ENCODE measurements around the gene OR2A25.

- TF ChIP-seq, protein P1, sequence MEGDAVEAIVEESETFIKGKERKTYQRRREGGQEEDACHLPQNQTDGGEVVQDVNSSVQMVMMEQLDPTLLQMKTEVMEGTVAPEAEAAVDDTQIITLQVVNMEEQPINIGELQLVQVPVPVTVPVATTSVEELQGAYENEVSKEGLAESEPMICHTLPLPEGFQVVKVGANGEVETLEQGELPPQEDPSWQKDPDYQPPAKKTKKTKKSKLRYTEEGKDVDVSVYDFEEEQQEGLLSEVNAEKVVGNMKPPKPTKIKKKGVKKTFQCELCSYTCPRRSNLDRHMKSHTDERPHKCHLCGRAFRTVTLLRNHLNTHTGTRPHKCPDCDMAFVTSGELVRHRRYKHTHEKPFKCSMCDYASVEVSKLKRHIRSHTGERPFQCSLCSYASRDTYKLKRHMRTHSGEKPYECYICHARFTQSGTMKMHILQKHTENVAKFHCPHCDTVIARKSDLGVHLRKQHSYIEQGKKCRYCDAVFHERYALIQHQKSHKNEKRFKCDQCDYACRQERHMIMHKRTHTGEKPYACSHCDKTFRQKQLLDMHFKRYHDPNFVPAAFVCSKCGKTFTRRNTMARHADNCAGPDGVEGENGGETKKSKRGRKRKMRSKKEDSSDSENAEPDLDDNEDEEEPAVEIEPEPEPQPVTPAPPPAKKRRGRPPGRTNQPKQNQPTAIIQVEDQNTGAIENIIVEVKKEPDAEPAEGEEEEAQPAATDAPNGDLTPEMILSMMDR (IDR thresholded peaks at IDR 0.05; ENCODE audit: low read depth, low read length, missing input control) = no peak
- TF ChIP-seq, protein P2, sequence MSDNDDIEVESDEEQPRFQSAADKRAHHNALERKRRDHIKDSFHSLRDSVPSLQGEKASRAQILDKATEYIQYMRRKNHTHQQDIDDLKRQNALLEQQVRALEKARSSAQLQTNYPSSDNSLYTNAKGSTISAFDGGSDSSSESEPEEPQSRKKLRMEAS (IDR thresholded peaks at IDR 0.05) = no peak
- TF ChIP-seq JUND (IDR thresholded peaks at IDR 0.05) = no peak
- no peak for TF ChIP-seq TAF1 (conservative IDR thresholded peaks at IDR 0.05)
- no peak for TF ChIP-seq HNF4G (IDR thresholded peaks at IDR 0.05)
- TF ChIP-seq RAD21 (IDR thresholded peaks at IDR 0.05) = no peak
- TF ChIP-seq RXRA (IDR thresholded peaks at IDR 0.05) = no peak
- TF ChIP-seq SP1 (IDR thresholded peaks at IDR 0.05) = no peak
- TF ChIP-seq, protein P3, sequence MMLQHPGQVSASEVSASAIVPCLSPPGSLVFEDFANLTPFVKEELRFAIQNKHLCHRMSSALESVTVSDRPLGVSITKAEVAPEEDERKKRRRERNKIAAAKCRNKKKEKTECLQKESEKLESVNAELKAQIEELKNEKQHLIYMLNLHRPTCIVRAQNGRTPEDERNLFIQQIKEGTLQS (IDR thresholded peaks at IDR 0.05) = no peak
- TF ChIP-seq GABPA (IDR thresholded peaks at IDR 0.05 in 1 of 2, conservative IDR thresholded peaks at IDR 0.05 in 1 of 2) = no peak
- no peak for TF ChIP-seq EGR1 (IDR thresholded peaks at IDR 0.05; ENCODE audit: low read depth in 2 of 2)
These were observed 40.7 kb downstream of the OR2A25 start for GRCh38 chr7:144110272-144110671.
